ENCODE measurements around the gene MKNK1. TPM values are rescaled to one million over a fixed set of nuclear protein-coding genes. Genes with fewer than 3 reads are reported as not detected.
"Not testable (repeated sequence)": the region's sequence is repeated elsewhere in the genome, so short reads cannot be mapped to it uniquely, and the experiment has no call there.

The MKNK1 gene
- 8.6 and 10.1 TPM in 2 replicates for polyA plus RNA-seq (2014; cell fraction: cytosol; rRNA removed)
- 11.6 and 18.1 TPM in 2 replicates for polyA plus RNA-seq (2014; cell fraction: nucleus; rRNA removed)

- DNase-seq (ENCODE audit: low spot score), result peak; percentile 91
Observed at GRCh38 chr1:46603858-46604549, at the start of gene MKNK1. TSS of gene MKNK1 (minus strand) at chr1:46604268. CDS start at chr1:46583327, 20,941 bp downstream.

DNA sequence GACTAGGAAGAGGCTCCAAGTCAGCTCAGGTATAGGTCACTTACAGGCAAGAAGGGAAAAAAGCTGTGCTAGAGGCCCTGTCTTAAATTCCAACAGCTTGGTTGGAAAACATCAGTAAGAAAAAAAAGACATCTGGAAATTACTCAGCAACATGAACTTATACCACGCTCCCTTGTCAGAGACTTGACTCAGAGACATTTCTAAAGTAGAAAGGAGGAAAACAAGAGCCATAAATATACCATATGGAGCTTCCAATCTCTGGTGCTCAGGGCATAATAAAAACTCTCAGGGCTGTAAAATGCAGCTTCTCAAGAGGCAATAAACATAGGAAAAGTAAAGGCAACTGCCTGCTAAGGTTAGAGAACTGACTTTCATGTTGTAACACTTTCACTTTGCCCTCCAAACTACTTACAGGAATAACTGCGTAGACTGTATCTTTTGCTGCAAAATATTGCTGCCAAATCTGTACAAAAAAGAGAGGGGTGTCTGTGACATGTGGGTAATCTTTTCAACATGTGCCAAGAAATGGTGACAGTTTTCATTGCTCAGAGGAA is 49.4 kb upstream of the MKNK1 start:
- no peak for DNase-seq (ENCODE audit: low spot score)

DNA sequence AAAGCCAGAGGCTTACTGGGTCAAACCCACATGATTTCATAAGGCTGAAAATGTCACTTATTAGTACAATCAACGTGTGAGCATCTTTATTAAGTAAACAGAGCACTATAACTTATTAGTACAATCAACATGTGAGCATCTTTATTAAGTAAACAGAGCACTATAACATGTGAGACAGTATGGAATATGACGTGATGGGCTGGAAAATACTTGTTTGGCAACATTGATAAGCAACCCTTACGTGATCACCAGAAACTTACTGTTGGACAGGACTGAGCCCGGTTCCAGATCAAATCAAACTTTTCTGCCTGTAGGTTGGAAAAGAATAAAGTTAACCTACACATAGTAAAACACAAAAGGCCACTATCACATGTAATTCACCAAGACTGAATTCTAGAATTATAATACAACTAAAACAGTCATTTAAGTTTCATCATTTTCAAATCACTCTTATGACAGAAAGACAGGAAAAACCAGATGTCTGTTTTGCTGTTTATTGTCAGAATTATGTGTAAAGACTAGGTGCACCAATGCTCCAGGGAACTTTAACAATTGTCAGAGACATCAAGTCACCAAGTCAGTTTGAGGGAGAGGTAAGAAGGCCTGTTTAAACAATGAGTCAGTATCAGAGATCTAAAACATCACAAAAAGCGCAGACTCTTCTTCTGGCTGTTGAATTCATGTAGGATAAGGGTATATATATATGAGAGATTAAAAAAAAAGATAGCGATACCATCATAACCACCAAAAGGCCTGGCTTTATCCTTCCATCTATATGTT is 48.4 kb upstream of the MKNK1 start:
- DNase-seq (ENCODE audit: low spot score), result no peak

- not testable (repeated sequence) for DNase-seq (ENCODE audit: low spot score)
Observed at GRCh38 chr1:46651152-46651551, 47.1 kb upstream of the MKNK1 start.

DNA sequence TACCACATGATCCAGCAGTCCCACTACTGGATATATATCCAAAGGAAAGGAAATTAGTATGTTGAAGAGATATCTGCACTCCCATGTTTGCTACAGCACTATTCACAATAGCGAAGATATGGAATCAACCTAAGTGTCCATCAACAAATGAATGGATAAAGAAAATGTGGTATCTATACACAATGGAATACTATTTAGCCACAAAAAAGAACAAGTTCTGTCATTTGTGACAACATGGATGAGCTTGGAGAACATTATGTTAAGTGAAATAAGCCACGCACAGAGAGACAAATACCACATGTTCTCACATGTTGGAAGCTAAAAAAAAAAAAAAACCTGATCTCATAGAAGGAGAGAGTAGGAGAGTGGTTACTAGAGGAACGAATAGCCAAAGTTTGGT is 46.4 kb upstream of the MKNK1 start:
- no peak for DNase-seq (ENCODE audit: low spot score)

DNA sequence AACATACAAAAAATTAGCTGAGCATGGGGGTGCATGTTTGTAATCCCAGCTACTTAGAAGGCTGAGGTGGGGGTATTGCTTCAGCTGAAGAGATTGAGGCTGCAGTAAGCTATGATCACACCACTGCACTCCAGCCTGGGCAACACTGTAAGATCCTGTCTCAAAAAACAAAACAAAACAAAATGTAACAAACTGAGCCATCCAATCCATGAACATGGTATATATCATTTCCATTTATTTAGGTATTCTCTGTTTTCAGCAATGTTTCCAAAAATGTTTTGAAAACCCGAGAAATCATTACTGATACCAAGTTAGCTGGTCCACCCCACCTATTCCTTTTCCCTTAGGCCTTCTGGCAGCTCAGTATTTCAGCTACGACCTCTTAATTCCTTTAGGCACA is 45.7 kb upstream of the MKNK1 start:
- no peak for DNase-seq (ENCODE audit: low spot score)

DNA sequence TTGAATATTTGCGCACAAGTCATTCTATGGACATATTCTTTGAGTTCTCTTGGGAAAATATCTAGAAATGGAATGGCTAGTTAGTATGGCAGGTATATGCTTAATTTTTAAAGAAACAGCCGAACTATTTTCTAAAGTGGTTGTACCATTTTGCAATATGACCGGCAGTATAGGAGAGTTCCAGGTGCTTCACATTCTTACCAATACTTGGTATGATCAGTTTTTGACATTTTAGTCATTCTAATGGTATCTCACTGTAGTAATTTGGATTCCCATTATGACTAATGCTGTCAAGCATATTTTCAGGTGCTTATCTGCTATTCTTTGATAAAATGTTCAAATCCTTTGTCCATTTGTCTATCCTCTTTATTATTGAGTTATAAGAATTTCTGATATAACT is 43.5 kb upstream of the MKNK1 start:
- no peak for DNase-seq (ENCODE audit: low spot score)

DNA sequence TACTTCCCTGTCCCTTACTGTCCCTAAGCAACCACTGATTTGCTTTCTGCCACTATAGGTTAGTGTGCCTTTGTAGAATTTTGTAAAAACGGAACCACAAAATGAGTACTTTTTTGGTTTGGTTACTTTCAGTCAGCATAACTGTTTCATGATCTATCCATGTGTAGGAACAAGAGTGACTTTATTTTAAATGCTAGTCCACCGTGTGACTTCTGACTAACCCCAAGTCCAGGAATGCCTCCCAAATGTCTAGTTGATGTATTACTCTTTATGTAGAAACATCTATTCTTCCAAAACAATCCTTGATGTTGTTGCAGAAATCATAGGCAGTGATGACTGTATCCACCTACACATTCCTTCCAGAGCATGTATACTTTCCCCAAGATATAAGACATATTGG is 42.8 kb upstream of the MKNK1 start:
- no peak for DNase-seq (ENCODE audit: low spot score)

DNA sequence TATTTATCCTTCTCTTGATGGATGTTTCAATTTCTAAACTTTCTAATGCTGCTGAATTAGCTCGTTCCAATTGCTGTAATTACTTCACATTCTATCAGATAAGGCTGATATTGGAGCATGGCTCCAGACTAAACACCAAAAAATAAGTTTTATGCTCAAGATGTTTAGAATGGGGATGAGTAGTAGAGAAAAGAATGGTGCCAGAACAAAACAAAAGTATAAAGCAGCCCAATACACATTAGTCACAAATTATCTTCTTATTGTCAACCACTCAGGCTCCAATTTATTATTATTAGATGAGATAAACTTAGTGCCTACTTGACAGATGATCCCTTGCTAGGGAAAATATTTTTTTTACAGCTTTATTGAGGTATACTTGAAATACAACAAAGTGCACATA is 42.3 kb upstream of the MKNK1 start:
- no peak for DNase-seq (ENCODE audit: low spot score)

- DNase-seq (ENCODE audit: low spot score), result no peak
Observed at GRCh38 chr1:46645815-46646214, 41.7 kb upstream of the MKNK1 start.

- DNase-seq (ENCODE audit: low spot score), result no peak
Observed at GRCh38 chr1:46643368-46643775, 39.3 kb upstream of the MKNK1 start.

DNA sequence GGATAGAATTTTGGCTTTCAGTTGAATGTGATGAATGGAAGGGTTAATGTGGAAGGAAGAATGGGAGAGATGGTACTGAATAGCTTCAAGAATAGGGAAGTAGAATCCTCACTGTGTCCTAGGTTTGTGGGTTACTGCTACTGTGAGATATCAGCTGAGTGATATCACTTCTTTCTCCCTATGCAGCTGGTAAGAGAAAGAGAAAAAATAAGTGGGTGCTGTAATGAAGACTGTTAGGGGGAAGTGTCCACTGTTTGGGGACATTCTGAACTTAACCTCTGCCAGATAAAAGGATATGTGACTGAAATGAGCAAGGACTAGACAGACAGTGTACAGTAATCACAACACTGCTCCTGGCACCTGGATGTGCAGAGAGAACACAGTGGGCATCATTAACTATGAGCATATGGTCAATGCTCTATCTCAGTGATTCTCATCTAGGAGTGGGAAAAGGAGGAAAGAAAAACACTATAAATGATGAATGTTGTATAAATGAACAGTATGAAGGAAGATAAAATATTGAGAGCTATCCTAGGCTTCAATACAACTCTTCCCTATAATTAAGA is 38.1 kb upstream of the MKNK1 start:
- DNase-seq (ENCODE audit: low spot score), result no peak

DNA sequence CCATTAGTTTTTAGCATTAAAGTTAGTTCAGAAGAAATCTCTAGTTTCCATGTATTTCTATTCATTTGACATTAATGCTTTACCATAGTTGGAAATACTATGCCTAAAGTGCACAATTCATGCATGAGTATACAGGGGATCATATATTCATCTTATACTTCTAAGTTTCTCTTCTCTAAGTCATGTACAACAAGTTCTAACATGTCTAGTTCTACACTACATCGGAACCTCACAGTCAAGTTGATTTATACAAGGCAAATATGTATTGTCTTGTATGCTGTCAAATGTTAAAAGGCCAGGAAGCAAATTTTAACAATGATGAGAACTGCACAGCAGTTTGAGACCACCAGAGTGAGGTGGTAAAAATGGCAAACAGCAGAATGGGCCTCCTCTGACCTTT is 35.5 kb upstream of the MKNK1 start:
- DNase-seq (ENCODE audit: low spot score), result no peak

- DNase-seq (ENCODE audit: low spot score), result no peak
Observed at GRCh38 chr1:46638921-46639320, 34.9 kb upstream of the MKNK1 start.

DNA sequence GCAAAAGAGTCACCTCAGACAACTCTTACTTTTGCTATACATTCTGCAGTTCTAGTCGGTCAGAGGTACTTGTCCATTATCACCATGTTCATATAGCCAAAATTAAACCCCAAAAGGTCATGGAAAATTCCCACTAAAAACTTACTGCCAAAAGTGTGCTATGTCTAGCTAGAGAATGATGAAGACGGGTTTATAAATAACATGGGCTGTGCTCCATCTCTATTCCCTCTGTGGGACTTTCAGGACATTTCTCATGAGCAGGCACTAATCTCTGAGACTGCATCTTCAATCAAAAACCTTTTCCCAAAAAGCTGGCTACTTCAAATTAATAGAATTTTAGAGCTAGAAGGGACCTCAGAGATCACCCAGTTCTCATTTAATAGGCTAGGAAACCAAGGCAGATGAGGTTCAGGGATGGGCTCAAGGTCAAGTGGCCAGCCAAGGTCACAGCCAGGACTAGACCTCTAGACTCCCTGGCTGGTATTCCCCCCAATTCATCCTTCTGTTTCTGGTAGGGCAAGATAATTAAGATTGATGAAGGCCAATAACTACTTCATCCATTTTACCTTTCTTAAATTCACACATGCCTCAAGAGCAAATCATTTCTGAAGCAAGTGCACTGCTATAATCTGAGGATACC is 33.5 kb upstream of the MKNK1 start:
- DNase-seq (ENCODE audit: low spot score), result no peak

- DNase-seq (ENCODE audit: low spot score), result no peak
Observed at GRCh38 chr1:46635205-46635604, 31.1 kb upstream of the MKNK1 start.

DNA sequence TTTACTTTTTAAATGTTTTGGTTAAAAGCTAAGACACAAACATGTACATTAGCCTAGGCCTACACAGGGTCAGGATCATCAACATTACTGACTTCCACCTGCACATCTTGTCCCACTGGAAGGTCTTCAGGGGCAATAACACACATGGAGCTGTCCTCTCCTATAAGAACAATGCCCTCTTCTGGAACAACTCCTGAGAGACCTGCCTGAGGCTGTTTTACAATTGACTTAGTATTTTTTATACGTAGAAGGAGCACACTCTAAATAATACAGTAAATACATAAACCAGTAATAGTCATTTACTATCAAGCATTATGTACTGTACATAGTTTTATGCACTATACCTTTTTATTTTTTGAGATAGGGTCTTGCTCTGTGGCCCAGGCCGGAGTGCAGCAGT is 26.7 kb upstream of the MKNK1 start:
- DNase-seq (ENCODE audit: low spot score), result no peak

- no peak for DNase-seq (ENCODE audit: low spot score)
Observed at GRCh38 chr1:46623743-46624644, 19.9 kb upstream of the MKNK1 start.

DNA sequence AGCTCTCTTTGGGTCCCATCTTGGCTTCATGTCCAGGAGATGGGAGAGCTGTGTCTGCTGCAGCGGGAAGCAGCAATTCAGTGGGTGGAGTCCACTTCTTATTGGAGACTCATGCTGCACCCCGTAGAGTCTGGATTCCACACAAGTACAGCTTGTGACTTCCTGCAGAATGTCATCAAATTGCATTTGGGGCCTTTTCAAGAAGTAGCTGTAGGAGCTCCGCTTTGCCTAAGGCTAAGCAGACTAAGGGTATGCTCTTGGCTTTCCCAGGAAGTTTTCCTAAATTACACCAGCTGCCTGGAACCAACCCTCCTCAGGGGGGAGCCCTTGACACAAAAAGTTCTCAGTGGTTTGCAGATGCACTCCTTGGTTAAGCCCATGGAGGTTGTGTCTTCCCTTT is 18.3 kb upstream of the MKNK1 start:
- DNase-seq (ENCODE audit: low spot score), result no peak

- DNase-seq (ENCODE audit: low spot score), result no peak
Observed at GRCh38 chr1:46621930-46622329, 17.9 kb upstream of the MKNK1 start.

Data from SK-N-DZ (cell line).